BJ (cell line): ENCODE data around the gene SAMD14. TPM values are rescaled to one million over a fixed set of nuclear protein-coding genes. Genes with fewer than 3 reads are reported as not detected.

Experiments used
- CTCF ChIA-PET: fragments of 350-600 bp; formaldehyde crosslinking; extraction: SDS; loops from one replicate; lab custom pipeline; 2021; ENCODE audit warnings: antibody characterized with exemption, inconsistent platforms; lab: Yijun Ruan, JAX
- POLR2A ChIA-PET: fragments of 300-600 bp; sonication (Branson Sonifier 250); formaldehyde crosslinking; extraction: SDS; loops from one replicate; lab custom pipeline; 2021; ENCODE audit warnings: antibody characterized with exemption; lab: Charles Lee
- DNase-seq: peaks from one replicate; pipeline ENCODE4 v3.0.0-alpha.2; 2011; ENCODE audit warnings: low read depth
- H3K27me3 ChIP-seq: 2 replicates; pipeline ENCODE4 v1.6.0; 2011; ENCODE audit warnings: low read length; ENCODE audit not compliant: control insufficient read depth, insufficient read depth
- H3K36me3 ChIP-seq: 2 replicates; pipeline ENCODE4 v1.5.1; 2011; ENCODE audit warnings: low read length; ENCODE audit not compliant: control insufficient read depth, insufficient read depth
- H3K4me3 ChIP-seq: 2 replicates; pipeline ENCODE4 v1.5.1; 2011; ENCODE audit warnings: low read depth, mild to moderate bottlenecking, control low read depth, low read length
- CTCF ChIP-seq: IDR thresholded peaks from 2 replicates; pipeline ENCODE4 v1.5.1; 2011; ENCODE audit warnings: low read depth, mild to moderate bottlenecking, control low read depth, inconsistent platforms, low read length, moderate library complexity; ENCODE audit not compliant: insufficient read depth
- polyA plus RNA-seq: library from polyadenylated mRNA; depleted of rRNA; stranded (reverse); fragments of >200 nt; gene quantifications from 2 replicates; pipeline ENCODE4 v1.2.3, GENCODE V29; 2011

The SAMD14 gene
- polyA plus RNA-seq, 1 experiment: 5.3 TPM

- Histone ChIP-seq H3K4me3 (no peak overlapping the region), H3K27me3 (no peaks in the 10 kb centered on the region), H3K36me3 (peaks cover 24% of the 10 kb centered on the region)
- POLR2A ChIA-PET: no interaction called here
- CTCF ChIA-PET: interaction anchor here (0.7 to 4.2 kb wide), 5 partner anchors 8 to 66 kb away, joined by 3 to 17 read pairs (median 8); partner anchors contain the start of gene PDK2
- no peak for TF ChIP-seq CTCF
- DNase-seq: no peak
Observed at GRCh38 chr17:50102164-50102991, 27.6 kb downstream of the SAMD14 start.

GRCh38 chr17:50101346-50102163 is 28.4 kb downstream of the SAMD14 start:
- no peaks in the 10 kb centered on the region for H3K27me3 ChIP-seq
- no peak; the same call in 1 of the 2 replicates for TF ChIP-seq CTCF
- DNase-seq: no peak
- no peak overlapping the region for H3K4me3 ChIP-seq
- H3K36me3 ChIP-seq: peaks cover 20% of the 10 kb centered on the region
- CTCF ChIA-PET: interaction anchor here (1.4 to 4.2 kb wide), 6 partner anchors 10 to 196 kb away, joined by 3 to 17 read pairs (median 7); no protein-coding TSS in a partner anchor
- POLR2A ChIA-PET: no interaction called here

- ChIA-PET POLR2A (no interaction called here), CTCF (interaction anchor here (1.1 to 4.2 kb wide), 10 partner anchors 8 to 248 kb away, joined by 3 to 17 read pairs (median 6); no protein-coding TSS in a partner anchor)
- TF ChIP-seq CTCF: no peak
- H3K4me3 ChIP-seq: no peak overlapping the region
- peaks cover 18% of the 10 kb centered on the region for H3K36me3 ChIP-seq
- DNase-seq: no peak
- no peaks in the 10 kb centered on the region for H3K27me3 ChIP-seq
Observed at GRCh38 chr17:50100921-50101345, 29.0 kb downstream of the SAMD14 start.

GRCh38 chr17:50100480-50100883 is 29.5 kb downstream of the SAMD14 start:
- Histone ChIP-seq H3K36me3 (peaks cover 13% of the 10 kb centered on the region), H3K27me3 (no peaks in the 10 kb centered on the region), H3K4me3 (no peak overlapping the region)
- ChIA-PET POLR2A (no interaction called here), CTCF (interaction anchor here (1.1 to 4.2 kb wide), 9 partner anchors 8 to 248 kb away, joined by 3 to 17 read pairs (median 6); no protein-coding TSS in a partner anchor)
- DNase-seq: no peak
- no peak for TF ChIP-seq CTCF
